GM12875 (cell line): ENCODE data around the gene PLEKHA6.

Source experiments
- H3K4me3 ChIP-seq: one replicate; pipeline ENCODE4 v1.5.1; 2011; ENCODE audit warnings: low read depth, low read length, control low read depth
- TF ChIP-seq, protein P1 (sequence below): IDR thresholded peaks from 2 replicates; pipeline ENCODE4 v1.5.1; 2011; ENCODE audit warnings: low read depth, mild to moderate bottlenecking, control low read depth, inconsistent platforms, low read length, moderate library complexity, borderline replicate concordance; ENCODE audit not compliant: insufficient read depth

The PLEKHA6 gene

DNA sequence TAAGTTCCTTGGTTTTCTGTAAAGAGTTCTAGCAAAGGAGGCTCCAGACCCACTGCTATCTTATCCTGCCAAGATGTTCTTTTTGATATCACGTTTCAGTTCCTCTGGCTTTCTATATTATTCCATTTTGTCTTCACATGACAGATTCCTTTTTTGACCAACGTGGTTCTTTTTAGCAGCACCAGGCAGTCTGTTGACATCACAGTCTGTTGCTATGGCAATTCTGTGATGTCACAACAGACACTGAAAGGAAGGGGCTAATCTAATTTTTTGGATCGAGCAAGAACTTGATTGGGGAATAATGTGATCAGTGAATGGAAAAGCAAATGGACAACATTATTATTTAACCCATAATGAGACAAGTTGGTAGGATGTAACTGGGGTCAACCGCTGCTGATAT, 81.5 kb downstream of the PLEKHA6 start:
- no peak overlapping the region for H3K4me3 ChIP-seq
- TF ChIP-seq, protein P1, sequence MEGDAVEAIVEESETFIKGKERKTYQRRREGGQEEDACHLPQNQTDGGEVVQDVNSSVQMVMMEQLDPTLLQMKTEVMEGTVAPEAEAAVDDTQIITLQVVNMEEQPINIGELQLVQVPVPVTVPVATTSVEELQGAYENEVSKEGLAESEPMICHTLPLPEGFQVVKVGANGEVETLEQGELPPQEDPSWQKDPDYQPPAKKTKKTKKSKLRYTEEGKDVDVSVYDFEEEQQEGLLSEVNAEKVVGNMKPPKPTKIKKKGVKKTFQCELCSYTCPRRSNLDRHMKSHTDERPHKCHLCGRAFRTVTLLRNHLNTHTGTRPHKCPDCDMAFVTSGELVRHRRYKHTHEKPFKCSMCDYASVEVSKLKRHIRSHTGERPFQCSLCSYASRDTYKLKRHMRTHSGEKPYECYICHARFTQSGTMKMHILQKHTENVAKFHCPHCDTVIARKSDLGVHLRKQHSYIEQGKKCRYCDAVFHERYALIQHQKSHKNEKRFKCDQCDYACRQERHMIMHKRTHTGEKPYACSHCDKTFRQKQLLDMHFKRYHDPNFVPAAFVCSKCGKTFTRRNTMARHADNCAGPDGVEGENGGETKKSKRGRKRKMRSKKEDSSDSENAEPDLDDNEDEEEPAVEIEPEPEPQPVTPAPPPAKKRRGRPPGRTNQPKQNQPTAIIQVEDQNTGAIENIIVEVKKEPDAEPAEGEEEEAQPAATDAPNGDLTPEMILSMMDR, result no peak

- TF ChIP-seq, protein P1, result no peak
- no peak overlapping the region for H3K4me3 ChIP-seq
Observed at GRCh38 chr1:204277563-204278219, 82.0 kb downstream of the PLEKHA6 start.

GRCh38 chr1:204275695-204276370, 83.9 kb downstream of the PLEKHA6 start:
- no peak overlapping the region for H3K4me3 ChIP-seq
- TF ChIP-seq, protein P1, result no peak

DNA sequence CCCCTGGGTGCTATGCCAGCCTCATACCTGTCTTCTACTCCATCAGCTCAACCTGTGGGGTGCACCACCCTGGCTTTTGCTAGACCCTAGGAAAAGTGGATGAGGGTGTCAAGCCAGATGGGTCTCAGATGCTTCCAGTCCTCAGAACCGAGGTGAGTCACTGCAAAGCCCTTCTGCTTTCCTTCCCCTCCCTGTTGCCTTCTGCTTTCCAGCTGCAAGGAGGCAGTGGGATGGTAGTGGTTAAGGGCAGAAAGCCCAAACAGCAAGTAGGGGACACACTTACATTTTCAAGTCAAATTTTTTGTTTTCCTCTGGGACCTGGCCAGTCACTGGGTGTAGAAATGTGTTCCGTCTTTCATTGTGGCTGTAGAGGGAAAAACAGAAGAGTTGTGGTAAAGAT, 85.3 kb downstream of the PLEKHA6 start:
- TF ChIP-seq, protein P1, result no peak
- no peak overlapping the region for H3K4me3 ChIP-seq

DNA sequence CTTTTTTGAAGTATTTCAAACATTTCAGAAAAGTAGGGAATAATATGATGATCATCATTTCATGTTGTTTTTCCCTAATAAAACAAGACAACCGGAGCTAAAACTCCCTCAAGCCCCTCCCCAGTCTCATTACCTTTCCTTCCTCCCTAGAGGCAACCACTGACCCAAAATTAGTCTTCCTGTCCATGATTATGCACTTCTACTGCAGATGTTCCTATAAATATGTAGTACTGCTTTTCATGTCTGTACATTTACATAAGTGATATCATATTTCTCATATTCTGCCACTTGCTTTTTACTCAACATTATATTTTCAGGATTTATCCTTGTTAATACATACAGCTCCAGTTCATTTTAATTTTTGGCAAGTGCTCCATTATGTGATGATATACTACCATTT, 87.2 kb downstream of the PLEKHA6 start:
- H3K4me3 ChIP-seq, result no peak overlapping the region
- TF ChIP-seq, protein P1, result no peak

DNA sequence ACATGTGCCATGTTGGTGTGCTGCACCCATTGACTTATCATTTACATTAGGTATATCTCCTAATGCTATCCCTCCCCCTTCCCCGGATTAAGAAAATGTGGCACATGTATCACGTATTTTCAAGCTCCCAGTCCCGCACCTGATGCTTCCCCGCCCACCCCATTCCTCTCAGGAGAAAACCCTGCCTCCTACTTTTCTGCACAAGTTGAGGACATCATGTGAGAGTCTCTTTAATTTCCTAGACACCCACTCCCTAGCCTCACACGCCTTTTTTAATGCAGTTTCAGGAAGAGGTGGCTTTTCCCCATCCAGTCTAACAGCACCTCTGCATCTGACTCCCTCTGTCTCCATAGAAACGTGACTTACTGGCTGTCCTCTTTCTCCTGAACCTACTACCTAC, 87.8 kb downstream of the PLEKHA6 start:
- H3K4me3 ChIP-seq, result no peak overlapping the region
- TF ChIP-seq, protein P1, result no peak

- no peak overlapping the region for H3K4me3 ChIP-seq
- TF ChIP-seq, protein P1, result no peak
Observed at GRCh38 chr1:204268101-204268500, 91.6 kb downstream of the PLEKHA6 start.
